GM12891 (cell line): ENCODE data around the gene SETD2.
"Not testable (repeated sequence)": the region's sequence is repeated elsewhere in the genome, so short reads cannot be mapped to it uniquely, and the experiment has no call there.

Source experiments
- POLR2A ChIP-seq: IDR thresholded peaks from 2 replicates; pipeline ENCODE4 v1.6.1; 2011; ENCODE audit warnings: low read depth, low read length, control low read depth
- POLR2AphosphoS5 ChIP-seq: IDR thresholded peaks from 2 replicates; pipeline ENCODE4 v1.6.1; 2011; ENCODE audit warnings: low read depth, low read length, control low read depth

DNA sequence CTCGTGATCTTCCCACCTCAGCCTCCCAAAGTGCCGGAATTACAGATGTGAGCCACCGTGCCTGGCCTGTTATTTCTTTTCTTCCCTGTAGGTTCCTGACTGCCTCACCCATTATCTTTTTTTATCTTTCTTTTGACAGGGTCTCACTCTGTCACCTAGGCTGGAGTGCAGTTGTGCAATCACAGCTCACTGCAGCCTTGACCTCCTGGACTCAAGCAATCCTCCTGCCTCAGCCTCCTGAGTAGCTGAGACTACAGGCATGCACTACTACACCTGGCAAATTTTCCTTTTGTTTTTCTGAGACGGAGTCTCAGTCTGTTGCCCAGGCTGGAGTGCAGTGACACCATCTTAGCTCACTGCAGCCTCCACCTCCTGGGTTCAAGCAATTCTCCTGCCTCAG lies 17.8 kb upstream of the SETD2 start:
- TF ChIP-seq POLR2A, POLR2AphosphoS5: not testable (repeated sequence)
